DMS153 (cell line): ENCODE data around the gene LASP1.
"Not testable (repeated sequence)": the region's sequence is repeated elsewhere in the genome, so short reads cannot be mapped to it uniquely, and the experiment has no call there.

Source experiments
- DNase-seq: peaks from one replicate; lab custom pipeline; 2025; lab: John Stamatoyannopoulos, UW

The LASP1 gene

GRCh38 chr17:38939987-38940386, 70.1 kb downstream of the LASP1 start:
- no peak for DNase-seq

GRCh38 chr17:38940404-38940803, 70.5 kb downstream of the LASP1 start:
- DNase-seq: no peak

GRCh38 chr17:38942696-38943334, 73.0 kb downstream of the LASP1 start:
- DNase-seq: peak; percentile 69

- peak; percentile 61 for DNase-seq
Measured at GRCh38 chr17:38943607-38944006, 73.7 kb downstream of the LASP1 start.

- no peak for DNase-seq
Measured at GRCh38 chr17:38947189-38947588, 77.3 kb downstream of the LASP1 start.

- not testable (repeated sequence) for DNase-seq
Measured at GRCh38 chr17:38953800-38954199, 83.9 kb downstream of the LASP1 start.

- DNase-seq: no peak
Measured at GRCh38 chr17:38958326-38958725, 88.5 kb downstream of the LASP1 start.

- DNase-seq: no peak
Measured at GRCh38 chr17:38958756-38959155, 88.9 kb downstream of the LASP1 start.

- DNase-seq: no peak
Measured at GRCh38 chr17:38959508-38959907, 89.7 kb downstream of the LASP1 start.

- no peak for DNase-seq
Measured at GRCh38 chr17:38960402-38960801, 90.5 kb downstream of the LASP1 start.

GRCh38 chr17:38961413-38961812, 91.6 kb downstream of the LASP1 start:
- DNase-seq: no peak

- no peak for DNase-seq
Measured at GRCh38 chr17:38967290-38967738, 97.5 kb downstream of the LASP1 start, which contains the start of gene FBXO47. Gene FBXO47, minus strand, starts transcription at chr17:38967403. Its CDS starts 4,378 bp downstream, at chr17:38963025.

GRCh38 chr17:38969281-38969680, 99.4 kb downstream of the LASP1 start:
- DNase-seq: no peak

- DNase-seq: no peak
Measured at GRCh38 chr17:38970128-38970527, 100.3 kb downstream of the LASP1 start.

GRCh38 chr17:38970804-38971203, 100.9 kb downstream of the LASP1 start:
- DNase-seq: no peak
